ENCODE data around the gene KCNS1.

KCNS1 gene

DNA sequence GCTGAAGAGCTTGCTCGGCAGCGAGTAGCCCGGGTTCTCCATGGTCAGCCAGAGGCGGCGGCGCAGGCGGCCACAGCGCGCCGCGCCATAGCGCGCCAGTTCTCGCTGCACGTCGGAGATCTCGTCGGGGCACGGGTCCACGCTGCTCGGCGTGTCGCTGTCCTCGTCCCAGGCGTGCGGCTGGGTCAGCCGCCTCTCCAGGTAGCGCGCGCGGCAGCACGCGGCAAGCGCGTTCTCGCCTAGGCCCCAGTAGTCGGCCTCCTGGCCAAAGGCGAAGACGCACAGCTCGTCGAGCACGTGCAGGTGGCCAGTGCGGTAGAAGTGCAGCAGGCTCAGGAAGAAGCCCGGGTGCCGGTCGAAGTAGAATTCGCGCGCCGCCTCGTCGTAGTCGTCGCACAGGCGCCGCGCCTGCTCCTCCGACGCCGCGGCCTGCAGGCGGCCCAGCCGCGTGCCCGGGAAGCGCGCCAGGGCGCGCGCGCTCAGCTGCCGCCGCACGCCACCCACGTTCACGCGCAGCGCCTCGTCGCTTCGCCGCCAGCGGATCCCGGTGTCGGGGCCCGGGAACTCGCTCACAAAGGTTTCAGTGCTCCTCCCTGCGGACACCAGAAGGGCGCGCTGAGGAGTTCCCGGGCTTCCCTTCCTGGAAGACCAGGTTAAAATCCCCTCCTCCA lies 2.7 kb downstream of the KCNS1 start:
- H3K4me3 ChIP-seq (ENCODE audit: low read depth in 1 of 2, low read length in 1 of 2), result peak overlapping the region; percentile 49 to 53
- no peaks in the 10 kb centered on the region for H3K9me3 ChIP-seq
- no peak overlapping the region for H3K27ac ChIP-seq
- H3K36me3 ChIP-seq, result peaks cover 16% of the 10 kb centered on the region
- H3K4me1 ChIP-seq (ENCODE audit: control insufficient read depth in 1 of 2, insufficient read depth in 1 of 2, low read depth in 1 of 2, low read length in 1 of 2), result peaks cover 13 to 15% of the 10 kb centered on the region in 2 experiments
- H3K27me3 ChIP-seq, result peaks cover 73% of the 10 kb centered on the region
- TF ChIP-seq, protein P1, sequence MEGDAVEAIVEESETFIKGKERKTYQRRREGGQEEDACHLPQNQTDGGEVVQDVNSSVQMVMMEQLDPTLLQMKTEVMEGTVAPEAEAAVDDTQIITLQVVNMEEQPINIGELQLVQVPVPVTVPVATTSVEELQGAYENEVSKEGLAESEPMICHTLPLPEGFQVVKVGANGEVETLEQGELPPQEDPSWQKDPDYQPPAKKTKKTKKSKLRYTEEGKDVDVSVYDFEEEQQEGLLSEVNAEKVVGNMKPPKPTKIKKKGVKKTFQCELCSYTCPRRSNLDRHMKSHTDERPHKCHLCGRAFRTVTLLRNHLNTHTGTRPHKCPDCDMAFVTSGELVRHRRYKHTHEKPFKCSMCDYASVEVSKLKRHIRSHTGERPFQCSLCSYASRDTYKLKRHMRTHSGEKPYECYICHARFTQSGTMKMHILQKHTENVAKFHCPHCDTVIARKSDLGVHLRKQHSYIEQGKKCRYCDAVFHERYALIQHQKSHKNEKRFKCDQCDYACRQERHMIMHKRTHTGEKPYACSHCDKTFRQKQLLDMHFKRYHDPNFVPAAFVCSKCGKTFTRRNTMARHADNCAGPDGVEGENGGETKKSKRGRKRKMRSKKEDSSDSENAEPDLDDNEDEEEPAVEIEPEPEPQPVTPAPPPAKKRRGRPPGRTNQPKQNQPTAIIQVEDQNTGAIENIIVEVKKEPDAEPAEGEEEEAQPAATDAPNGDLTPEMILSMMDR (IDR thresholded peaks at IDR 0.05), result no peak

DNA sequence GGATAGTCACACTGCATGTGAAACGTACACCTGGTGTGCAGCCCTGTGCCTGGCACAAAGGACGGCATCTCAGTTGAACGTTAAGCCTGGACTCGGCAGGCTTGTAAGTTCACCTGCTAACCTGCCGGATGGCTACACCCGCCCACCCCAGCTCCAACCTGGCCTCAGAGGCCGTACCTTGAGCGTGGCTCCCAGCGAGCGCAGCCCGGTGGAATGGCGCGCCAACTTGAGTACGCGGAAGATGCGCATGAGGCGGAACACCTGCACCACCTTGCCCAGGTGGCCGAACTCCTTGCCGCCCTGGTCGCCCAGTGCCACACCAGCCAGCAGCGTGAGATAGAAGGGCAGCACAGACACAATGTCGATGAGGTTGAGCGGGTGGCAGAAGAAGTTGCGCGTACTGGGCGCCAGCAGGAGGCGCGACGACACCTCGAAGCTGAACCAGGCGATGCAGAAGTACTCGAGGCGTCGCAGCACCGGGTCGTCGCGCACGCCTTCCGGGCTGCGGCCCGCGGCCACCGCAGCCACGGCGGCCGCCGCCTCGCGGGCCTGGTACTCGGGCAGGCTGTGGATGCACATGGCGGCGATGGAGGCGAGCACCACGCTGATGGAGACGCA lies 3.3 kb downstream of the KCNS1 start:
- Histone ChIP-seq H3K4me1 (ENCODE audit: control insufficient read depth in 1 of 2, insufficient read depth in 1 of 2, low read depth in 1 of 2, low read length in 1 of 2) (peaks cover 13 to 15% of the 10 kb centered on the region in 2 experiments), H3K27ac (no peak overlapping the region), H3K4me3 (ENCODE audit: low read depth in 1 of 2, low read length in 1 of 2) (peak overlapping the region; percentile 49 to 53), H3K36me3 (peaks cover 22% of the 10 kb centered on the region), H3K27me3 (peaks cover 67% of the 10 kb centered on the region), H3K9me3 (no peaks in the 10 kb centered on the region)
- TF ChIP-seq, protein P1 (IDR thresholded peaks at IDR 0.05), result peak; percentile 36

DNA sequence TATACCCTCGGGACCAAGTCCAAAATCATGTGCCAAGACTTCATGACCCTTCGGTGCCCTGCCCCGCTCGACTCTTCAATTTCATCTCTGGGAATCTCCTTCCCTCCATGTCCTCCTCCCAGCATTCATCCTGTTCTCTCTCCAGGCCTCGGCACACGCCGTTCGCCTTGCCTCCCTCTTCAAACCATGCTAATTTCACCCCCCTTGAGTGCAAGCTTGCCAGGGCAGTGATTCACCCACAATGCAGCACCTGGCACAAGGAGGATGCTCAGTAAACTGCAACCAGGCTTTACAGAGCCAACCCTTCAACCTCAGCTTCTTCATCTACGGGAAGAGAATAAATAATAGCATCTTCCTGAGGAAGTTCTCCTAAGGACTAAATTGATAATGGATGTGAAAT lies 4.1 kb downstream of the KCNS1 start:
- Histone ChIP-seq H3K27ac (no peak overlapping the region), H3K9me3 (no peaks in the 10 kb centered on the region), H3K27me3 (peaks cover 59% of the 10 kb centered on the region), H3K4me1 (ENCODE audit: control insufficient read depth in 1 of 2, insufficient read depth in 1 of 2, low read depth in 1 of 2, low read length in 1 of 2) (peaks cover 13 to 15% of the 10 kb centered on the region in 2 experiments), H3K36me3 (peaks cover 30% of the 10 kb centered on the region), H3K4me3 (ENCODE audit: low read depth in 1 of 2, low read length in 1 of 2) (no peak overlapping the region)
- TF ChIP-seq, protein P1 (IDR thresholded peaks at IDR 0.05), result no peak

DNA sequence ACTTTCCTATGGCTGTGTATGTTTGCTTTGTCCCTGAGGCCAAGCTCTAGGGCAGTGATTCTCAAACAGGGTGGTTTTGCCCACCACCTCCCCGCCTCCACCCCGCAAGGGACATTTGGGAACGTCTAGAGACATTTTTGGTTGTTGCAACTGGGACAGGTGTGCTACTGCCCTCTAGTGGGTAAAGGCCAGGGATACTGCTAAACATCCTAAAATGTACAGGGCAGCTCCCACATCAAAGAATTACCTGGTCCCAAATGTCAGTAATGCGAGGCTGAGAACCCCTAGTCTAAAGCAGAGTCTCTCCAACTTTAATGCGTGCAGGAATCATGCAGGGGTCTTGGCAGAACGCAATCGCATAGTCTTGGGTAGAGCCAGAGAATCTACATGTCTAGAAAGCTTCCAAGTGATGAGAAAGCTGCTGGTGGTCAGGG lies 5.1 kb downstream of the KCNS1 start:
- H3K9me3 ChIP-seq, result no peaks in the 10 kb centered on the region
- H3K27ac ChIP-seq, result no peak overlapping the region
- H3K4me3 ChIP-seq (ENCODE audit: low read depth in 1 of 2, low read length in 1 of 2), result no peak overlapping the region
- TF ChIP-seq, protein P1 (IDR thresholded peaks at IDR 0.05), result no peak
- peaks cover 38% of the 10 kb centered on the region for H3K36me3 ChIP-seq
- H3K4me1 ChIP-seq (ENCODE audit: control insufficient read depth in 1 of 2, insufficient read depth in 1 of 2, low read depth in 1 of 2, low read length in 1 of 2), result peaks cover 12 to 13% of the 10 kb centered on the region in 2 experiments
- peaks cover 49% of the 10 kb centered on the region for H3K27me3 ChIP-seq

DNA sequence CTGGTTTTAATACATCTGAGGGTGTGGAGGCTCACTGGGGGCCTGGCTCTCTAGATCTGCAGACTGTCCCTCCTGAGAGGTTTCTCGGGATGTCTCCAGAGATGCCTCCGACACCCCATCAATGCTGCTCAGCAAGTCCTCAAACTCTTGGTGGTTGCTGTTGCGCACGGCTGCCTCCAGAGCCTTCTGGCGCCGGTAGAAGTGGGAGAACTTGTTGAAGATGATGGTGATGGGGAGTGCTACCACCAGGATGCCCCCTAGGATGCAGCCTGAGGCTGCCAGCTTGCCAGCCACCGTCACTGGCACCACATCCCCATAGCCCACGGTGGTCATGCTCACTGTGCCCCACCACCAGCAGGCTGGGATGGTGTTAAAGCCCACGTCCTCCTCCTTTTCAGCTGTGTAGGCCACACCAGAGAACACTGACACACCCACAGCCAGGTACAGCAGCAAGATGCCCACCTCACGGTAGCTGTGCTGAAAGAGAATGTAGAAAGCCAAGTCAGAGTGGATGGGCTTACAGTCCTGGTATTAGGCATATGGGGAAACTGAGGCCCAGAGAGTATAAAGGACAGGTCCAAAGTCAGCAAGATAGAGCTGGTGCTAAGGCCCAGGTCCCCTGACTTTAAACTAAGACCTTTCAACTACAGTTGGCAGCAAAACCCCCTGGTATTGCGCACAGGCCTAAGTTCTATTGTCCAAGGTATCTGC lies 5.9 kb downstream of the KCNS1 start:
- H3K9me3 ChIP-seq, result no peaks in the 10 kb centered on the region
- TF ChIP-seq, protein P1 (IDR thresholded peaks at IDR 0.05), result no peak
- H3K27ac ChIP-seq, result no peak overlapping the region
- H3K27me3 ChIP-seq, result peaks cover 41% of the 10 kb centered on the region
- peaks cover 9 to 13% of the 10 kb centered on the region in 2 experiments for H3K4me1 ChIP-seq (ENCODE audit: control insufficient read depth in 1 of 2, insufficient read depth in 1 of 2, low read depth in 1 of 2, low read length in 1 of 2)
- peaks cover 46% of the 10 kb centered on the region for H3K36me3 ChIP-seq
- no peak overlapping the region for H3K4me3 ChIP-seq (ENCODE audit: low read depth in 1 of 2, low read length in 1 of 2)

Measured in neutrophil (primary cell).